ENCODE data around the gene MKLN1.

The MKLN1 gene

GRCh38 chr7:131401194-131401593 lies 73.5 kb downstream of the MKLN1 start:
- no peak for TF ChIP-seq ZNF70 (CRISPR knock-in tag; IDR thresholded peaks at IDR 0.05)
- TF ChIP-seq RARB (CRISPR knock-in tag; IDR thresholded peaks at IDR 0.05) = no peak
- TF ChIP-seq ZNF565 (CRISPR knock-in tag; conservative IDR thresholded peaks at IDR 0.05; ENCODE audit: low read depth) = no peak
- no peak for TF ChIP-seq ISL1 (CRISPR knock-in tag; IDR thresholded peaks at IDR 0.05)
- TF ChIP-seq ESRRG (CRISPR knock-in tag; IDR thresholded peaks at IDR 0.05) = no peak
- TF ChIP-seq ZFP3 (CRISPR knock-in tag; IDR thresholded peaks at IDR 0.05) = no peak
- TF ChIP-seq BACH2 (CRISPR knock-in tag; IDR thresholded peaks at IDR 0.05; ENCODE audit: borderline replicate concordance) = no peak
- no peak for TF ChIP-seq PPARA (CRISPR knock-in tag; IDR thresholded peaks at IDR 0.05; ENCODE audit: borderline replicate concordance)
- TF ChIP-seq, protein P1, sequence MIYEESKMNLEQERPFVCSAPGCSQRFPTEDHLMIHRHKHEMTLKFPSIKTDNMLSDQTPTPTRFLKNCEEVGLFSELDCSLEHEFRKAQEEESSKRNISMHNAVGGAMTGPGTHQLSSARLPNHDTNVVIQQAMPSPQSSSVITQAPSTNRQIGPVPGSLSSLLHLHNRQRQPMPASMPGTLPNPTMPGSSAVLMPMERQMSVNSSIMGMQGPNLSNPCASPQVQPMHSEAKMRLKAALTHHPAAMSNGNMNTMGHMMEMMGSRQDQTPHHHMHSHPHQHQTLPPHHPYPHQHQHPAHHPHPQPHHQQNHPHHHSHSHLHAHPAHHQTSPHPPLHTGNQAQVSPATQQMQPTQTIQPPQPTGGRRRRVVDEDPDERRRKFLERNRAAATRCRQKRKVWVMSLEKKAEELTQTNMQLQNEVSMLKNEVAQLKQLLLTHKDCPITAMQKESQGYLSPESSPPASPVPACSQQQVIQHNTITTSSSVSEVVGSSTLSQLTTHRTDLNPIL (CRISPR knock-in tag; IDR thresholded peaks at IDR 0.05; ENCODE audit: low read depth) = no peak
- no peak for TF ChIP-seq CSDC2 (CRISPR knock-in tag; IDR thresholded peaks at IDR 0.05)
- no peak for TF ChIP-seq SNAI2 (CRISPR knock-in tag; IDR thresholded peaks at IDR 0.05)
- no peak for ATAC-seq

GRCh38 chr7:131403322-131403721 lies 75.6 kb downstream of the MKLN1 start:
- no peak for ATAC-seq
- TF ChIP-seq SNAI2 (CRISPR knock-in tag; IDR thresholded peaks at IDR 0.05) (no peak), ZC3H10 (CRISPR knock-in tag; IDR thresholded peaks at IDR 0.05) (no peak), ESRRG (CRISPR knock-in tag; IDR thresholded peaks at IDR 0.05) (no peak), RARB (CRISPR knock-in tag; IDR thresholded peaks at IDR 0.05) (no peak), CSDC2 (CRISPR knock-in tag; IDR thresholded peaks at IDR 0.05) (no peak), PPARA (CRISPR knock-in tag; IDR thresholded peaks at IDR 0.05; ENCODE audit: borderline replicate concordance) (no peak), BACH2 (CRISPR knock-in tag; IDR thresholded peaks at IDR 0.05; ENCODE audit: borderline replicate concordance) (no peak), POU6F1 (CRISPR knock-in tag; IDR thresholded peaks at IDR 0.05; ENCODE audit: borderline replicate concordance, low read depth) (no peak), GLIS3 (CRISPR knock-in tag; IDR thresholded peaks at IDR 0.05) (no peak)
- TF ChIP-seq, protein P2, sequence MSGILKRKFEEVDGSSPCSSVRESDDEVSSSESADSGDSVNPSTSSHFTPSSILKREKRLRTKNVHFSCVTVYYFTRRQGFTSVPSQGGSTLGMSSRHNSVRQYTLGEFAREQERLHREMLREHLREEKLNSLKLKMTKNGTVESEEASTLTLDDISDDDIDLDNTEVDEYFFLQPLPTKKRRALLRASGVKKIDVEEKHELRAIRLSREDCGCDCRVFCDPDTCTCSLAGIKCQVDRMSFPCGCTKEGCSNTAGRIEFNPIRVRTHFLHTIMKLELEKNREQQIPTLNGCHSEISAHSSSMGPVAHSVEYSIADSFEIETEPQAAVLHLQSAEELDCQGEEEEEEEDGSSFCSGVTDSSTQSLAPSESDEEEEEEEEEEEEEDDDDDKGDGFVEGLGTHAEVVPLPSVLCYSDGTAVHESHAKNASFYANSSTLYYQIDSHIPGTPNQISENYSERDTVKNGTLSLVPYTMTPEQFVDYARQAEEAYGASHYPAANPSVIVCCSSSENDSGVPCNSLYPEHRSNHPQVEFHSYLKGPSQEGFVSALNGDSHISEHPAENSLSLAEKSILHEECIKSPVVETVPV (CRISPR knock-in tag; IDR thresholded peaks at IDR 0.05) = no peak

GRCh38 chr7:131404226-131404911 lies 76.7 kb downstream of the MKLN1 start:
- TF ChIP-seq ZNF70 (CRISPR knock-in tag; IDR thresholded peaks at IDR 0.05) (no peak), ZC3H10 (CRISPR knock-in tag; IDR thresholded peaks at IDR 0.05) (no peak), TCF4 (CRISPR knock-in tag; IDR thresholded peaks at IDR 0.05; ENCODE audit: borderline replicate concordance) (no peak), ZFP30 (CRISPR knock-in tag; IDR thresholded peaks at IDR 0.05) (no peak), RARB (CRISPR knock-in tag; IDR thresholded peaks at IDR 0.05) (no peak), CSDC2 (CRISPR knock-in tag; IDR thresholded peaks at IDR 0.05) (no peak), ISL1 (CRISPR knock-in tag; IDR thresholded peaks at IDR 0.05) (no peak)
- TF ChIP-seq, protein P1 (CRISPR knock-in tag; IDR thresholded peaks at IDR 0.05; ENCODE audit: low read depth) = no peak
- TF ChIP-seq, protein P2 (CRISPR knock-in tag; IDR thresholded peaks at IDR 0.05) = no peak
- ATAC-seq = no peak

DNA sequence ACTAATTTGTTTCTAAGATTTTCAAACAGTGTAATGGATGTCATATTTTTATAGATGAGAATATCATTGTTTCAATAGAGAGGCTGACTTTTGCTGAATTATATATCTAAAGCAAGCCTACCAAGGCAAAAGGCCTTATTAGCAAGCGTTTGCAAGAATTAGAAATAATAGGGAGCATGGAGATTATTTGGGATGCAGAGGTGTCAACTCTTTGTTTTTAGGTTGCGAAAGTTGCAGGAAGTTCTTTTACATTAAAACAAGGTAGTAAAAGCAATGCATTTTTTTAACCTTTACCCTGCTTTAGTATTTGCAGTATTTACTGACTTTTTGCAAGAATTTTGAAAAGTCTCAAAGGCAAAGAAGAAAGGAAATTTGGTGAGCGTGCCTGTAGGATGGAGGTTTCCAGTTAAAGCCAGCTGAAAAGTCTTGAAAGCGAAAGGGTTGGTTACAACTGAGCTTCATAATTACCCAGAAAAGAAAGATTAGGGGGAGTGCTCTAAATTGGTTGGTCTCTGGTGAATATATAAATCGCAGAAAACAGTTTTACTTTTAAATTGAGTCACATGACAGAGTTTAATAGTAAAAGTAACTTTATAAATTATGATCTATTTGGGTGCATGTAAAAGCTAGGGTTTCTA lies 81.6 kb downstream of the MKLN1 start:
- TF ChIP-seq CSDC2 (CRISPR knock-in tag; IDR thresholded peaks at IDR 0.05) = no peak
- no peak for ATAC-seq

Data from SK-N-SH treated with all-trans-retinoic acid at 6 μM for 48 hours (cell line).